Thymus (tissue), 11 donors: Measurements from ENCODE around the gene MAPRE2. TPM values are rescaled to one million over a fixed set of nuclear protein-coding genes. Genes with fewer than 3 reads are reported as not detected.

ENCODE experiments used
- DNase-seq, 9 donors: peaks; one replicate each; pipeline ENCODE4 v3.0.0-alpha.2; 2013; ENCODE audit warnings: low spot score in 9 of 9, low read depth in 6 of 9, missing footprints in 1 of 9
- H3K27ac ChIP-seq, 2 donors: one replicate each; pipeline ENCODE4 v1.5.1; 2013; ENCODE audit warnings: control low read depth in 1 of 2, low read depth in 1 of 2, low read length in 1 of 2, mild to moderate bottlenecking in 1 of 2, moderate library complexity in 1 of 2
- H3K27me3 ChIP-seq, 2 donors: one replicate each; pipeline ENCODE4 v1.5.1; 2013; ENCODE audit warnings: low read length in 1 of 2; ENCODE audit not compliant: control insufficient read depth in 2 of 2, insufficient read depth in 1 of 2
- H3K36me3 ChIP-seq, 2 donors: one replicate each; pipeline ENCODE4 v1.5.1; 2013; ENCODE audit warnings: low read length in 1 of 2, mild to moderate bottlenecking in 1 of 2, moderate library complexity in 1 of 2; ENCODE audit not compliant: control insufficient read depth in 2 of 2, insufficient read depth in 2 of 2
- H3K4me1 ChIP-seq, 2 donors: one replicate each; pipeline ENCODE4 v1.5.1; 2013; ENCODE audit warnings: low read length in 2 of 2; ENCODE audit not compliant: control insufficient read depth in 2 of 2, insufficient read depth in 2 of 2
- H3K4me3 ChIP-seq, 2 donors: one replicate each; pipeline ENCODE4 v1.5.1; 2013; ENCODE audit warnings: low read length in 2 of 2, control low read depth in 1 of 2, mild to moderate bottlenecking in 1 of 2
- H3K9me3 ChIP-seq, 2 donors: one replicate each; pipeline ENCODE4 v1.5.1; 2013; ENCODE audit warnings: low read length in 1 of 2, mild to moderate bottlenecking in 1 of 2; ENCODE audit not compliant: control insufficient read depth in 2 of 2, insufficient read depth in 1 of 2
- WGBS: extraction: QIAGEN DNeasy Blood & Tissue Kit; methylation state at CpG from one replicate; pipeline ENCODE4 v1.1.7; 2013; 5-methylcytosine and 5-hydroxymethylcytosine counted together
- polyA plus RNA-seq: library from polyadenylated mRNA; stranded (reverse); fragments of 200-250 nt; gene quantifications from one replicate; pipeline ENCODE4 v1.2.3, GENCODE V29; 2013
- total RNA-seq: library from RNA; stranded (reverse); fragments of 120-200 nt; gene quantifications from one replicate; pipeline ENCODE4 v1.2.4, GENCODE V29; 2013
- donor health status: healthy.

The MAPRE2 gene
- total and polyA plus RNA-seq, 2 donors = 41.2 to 55.2 TPM

DNA sequence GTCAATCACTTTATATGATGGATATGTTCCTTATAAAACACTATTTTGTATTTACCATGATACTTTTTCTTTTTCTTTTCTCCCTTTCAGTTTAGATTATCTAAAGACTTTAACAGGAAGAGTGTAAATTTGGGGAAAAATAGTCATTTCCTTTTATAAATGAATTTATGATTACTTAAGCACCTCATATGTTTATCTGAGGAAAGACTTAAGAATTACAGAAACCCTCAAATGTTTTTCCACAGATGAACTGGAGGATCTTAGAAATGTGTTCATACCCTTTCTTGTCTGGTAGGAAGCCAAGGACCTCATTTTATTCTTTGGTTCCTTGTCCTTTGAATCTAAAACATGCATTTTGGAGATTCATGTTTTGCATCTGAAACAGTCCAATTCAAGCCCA is 36.7 kb downstream of the MAPRE2 start:
- Histone ChIP-seq H3K36me3 (peaks cover 22 to 24% of the 10 kb centered on the region in 2 donors), H3K9me3 (no peaks in the 10 kb centered on the region), H3K27ac (no peak overlapping the region), H3K4me1 (no peaks in the 10 kb centered on the region), H3K27me3 (no peaks in the 10 kb centered on the region), H3K4me3 (no peak overlapping the region)
- no peak for DNase-seq

DNA sequence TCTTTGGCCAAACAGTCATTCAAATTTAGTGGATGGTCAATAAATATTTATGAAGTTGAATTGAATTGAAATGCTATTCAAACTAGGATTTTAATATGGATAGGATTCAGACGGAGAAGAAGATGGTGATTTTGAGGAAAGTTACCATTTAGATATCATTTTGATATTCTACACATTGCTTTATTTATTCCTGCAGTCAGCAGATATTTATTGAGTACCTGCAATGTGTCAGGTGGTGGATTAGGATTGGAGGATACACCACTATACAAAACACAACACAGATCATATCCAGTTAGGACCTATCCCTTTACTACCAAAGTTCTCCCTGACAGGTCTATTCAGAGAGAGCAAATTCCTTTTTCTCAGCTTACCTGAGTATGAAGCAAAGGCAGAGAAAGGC is 38.8 kb downstream of the MAPRE2 start:
- H3K9me3 ChIP-seq = no peaks in the 10 kb centered on the region
- WGBS = 96% methylated on average over 1 of the region's 1 CpG

DNA sequence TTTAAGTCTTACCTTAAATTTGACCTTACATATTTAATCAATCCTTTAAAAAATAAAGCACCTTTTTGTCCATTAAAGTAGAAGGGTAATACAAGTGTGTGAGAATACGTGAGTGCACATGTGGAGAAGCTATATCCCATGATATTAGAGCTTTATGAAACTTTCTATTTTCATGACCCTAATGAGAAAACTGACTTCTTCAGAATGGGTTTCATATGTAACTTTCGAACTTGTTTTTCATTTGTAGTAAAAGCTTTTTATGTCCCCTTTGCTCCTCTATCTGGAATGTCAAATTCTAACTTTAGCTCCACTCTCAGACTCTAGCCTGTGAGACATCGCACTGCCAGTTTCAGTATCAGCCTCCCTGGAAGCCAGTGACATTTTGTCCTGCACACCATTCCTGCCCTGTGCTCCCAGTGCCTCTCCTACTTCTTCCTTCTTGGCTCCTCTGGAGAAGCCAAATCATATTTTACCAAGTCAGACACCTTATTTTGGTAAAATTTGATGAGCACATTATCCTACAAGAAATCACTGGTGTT is 42.0 kb downstream of the MAPRE2 start:
- H3K36me3 ChIP-seq = peaks cover 15 to 16% of the 10 kb centered on the region in 2 donors
- no peaks in the 10 kb centered on the region for H3K9me3 ChIP-seq
- DNase-seq = no peak
- WGBS = 97% methylated on average over 3 of the region's 3 CpGs
- H3K27me3 ChIP-seq = no peaks in the 10 kb centered on the region
- H3K4me1 ChIP-seq = no peaks in the 10 kb centered on the region
- H3K4me3 ChIP-seq = no peak overlapping the region
- H3K27ac ChIP-seq = no peak overlapping the region

More for the DNA sequence above, 38.8 kb downstream of the MAPRE2 start:
- peaks cover 16 to 17% of the 10 kb centered on the region in 2 donors for H3K36me3 ChIP-seq
- H3K4me1 ChIP-seq = no peaks in the 10 kb centered on the region
- no peak overlapping the region for H3K27ac ChIP-seq
- H3K4me3 ChIP-seq = no peak overlapping the region
- no peaks in the 10 kb centered on the region for H3K27me3 ChIP-seq
- no peak for DNase-seq

DNA sequence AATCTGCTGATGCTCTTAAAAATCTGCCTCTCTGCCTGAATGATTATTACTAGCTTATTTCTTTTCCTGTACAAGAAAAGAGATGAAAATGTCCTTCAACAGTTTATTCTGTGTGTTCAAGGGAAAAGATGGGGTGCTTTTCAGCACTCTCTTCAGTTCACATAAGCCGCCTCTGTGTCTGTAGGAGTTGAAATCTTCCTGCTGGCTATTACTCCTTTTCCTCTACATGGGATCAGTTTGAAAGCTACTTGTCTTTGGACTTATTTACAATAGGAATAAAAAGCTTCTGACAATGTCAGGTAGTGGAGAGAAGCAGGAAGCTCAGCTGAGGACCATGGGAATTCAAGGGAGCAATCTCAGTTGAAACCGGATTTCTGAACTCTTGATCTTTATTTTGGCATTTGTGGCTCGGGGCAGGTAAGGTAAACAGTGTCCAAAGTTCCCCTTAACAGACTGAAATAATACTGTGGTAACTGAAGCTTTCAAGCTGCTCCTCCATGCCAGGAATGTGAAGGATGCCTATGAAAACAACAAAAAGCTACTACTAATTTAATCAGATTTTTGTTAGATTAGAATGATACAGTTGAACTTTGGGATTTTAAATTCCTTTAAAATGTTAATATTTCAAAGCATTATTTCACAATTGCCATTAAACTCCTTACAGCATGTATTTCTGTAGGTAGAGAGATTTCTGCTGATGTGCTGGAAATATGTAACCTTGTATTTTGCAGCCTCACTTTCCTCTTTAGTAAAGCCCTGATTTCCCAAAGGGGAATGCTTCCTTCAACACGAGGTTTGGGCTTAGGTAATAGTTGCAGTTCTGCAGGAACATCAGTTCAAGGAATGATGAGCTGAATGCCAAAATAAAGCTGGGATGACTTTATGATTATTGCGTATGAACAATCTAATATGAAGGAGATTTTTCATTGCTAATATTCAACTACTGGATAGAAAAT is 43.6 kb downstream of the MAPRE2 start:
- Histone ChIP-seq H3K27me3 (no peaks in the 10 kb centered on the region), H3K4me1 (no peaks in the 10 kb centered on the region), H3K36me3 (peaks cover 5 to 8% of the 10 kb centered on the region in 2 donors), H3K9me3 (no peaks in the 10 kb centered on the region), H3K4me3 (no peak overlapping the region), H3K27ac (no peak overlapping the region)
- WGBS = 94% methylated on average over 5 of the region's 5 CpGs
- no peak for DNase-seq

DNA sequence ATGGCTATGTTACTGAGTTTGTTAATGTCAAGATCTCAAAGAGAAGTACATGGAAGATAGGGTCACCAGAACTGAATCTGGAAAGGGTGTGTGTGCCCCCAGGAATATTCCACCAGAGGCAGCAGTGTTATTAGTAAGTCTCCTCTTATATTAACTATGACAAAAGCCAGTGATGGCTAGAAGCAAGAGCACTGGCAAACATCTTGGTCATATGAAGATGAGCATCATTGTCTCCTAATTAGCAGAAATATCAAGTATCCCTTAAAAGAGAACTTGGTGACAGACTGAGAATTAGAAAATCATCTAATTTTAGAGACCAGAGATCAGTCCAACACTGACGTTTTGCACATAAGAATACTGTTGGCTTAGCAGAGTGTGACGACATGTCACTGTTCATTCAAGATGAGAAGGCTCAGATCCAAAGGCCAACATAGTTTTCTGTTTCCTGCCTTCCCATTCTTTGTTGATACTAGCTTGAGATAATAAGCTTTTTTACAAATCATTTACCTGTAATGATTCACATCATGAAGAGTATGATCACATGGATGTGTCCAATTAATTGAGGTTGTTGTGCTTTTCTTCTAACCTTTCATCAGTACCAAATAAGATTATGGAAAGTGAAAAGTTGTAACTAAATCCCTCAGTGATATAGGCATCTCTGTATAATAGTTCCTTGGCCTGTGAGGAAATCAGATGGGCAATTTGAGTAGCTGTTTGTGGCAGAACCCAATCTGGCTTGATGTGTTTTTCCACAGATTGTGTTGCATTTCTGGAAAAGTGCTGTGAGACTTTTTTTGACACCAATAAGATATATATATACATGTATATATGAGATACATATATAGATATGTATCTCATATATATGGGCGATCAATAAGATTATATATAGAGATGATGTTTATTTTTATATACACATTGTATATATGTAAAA is 44.5 kb downstream of the MAPRE2 start:
- DNase-seq = no peak
- Histone ChIP-seq H3K27me3 (no peaks in the 10 kb centered on the region), H3K4me3 (no peak overlapping the region), H3K4me1 (no peaks in the 10 kb centered on the region), H3K36me3 (peaks cover 2 to 5% of the 10 kb centered on the region in 2 donors), H3K27ac (no peak overlapping the region), H3K9me3 (no peaks in the 10 kb centered on the region)
- WGBS = 96% methylated on average over 3 of the region's 3 CpGs

DNA sequence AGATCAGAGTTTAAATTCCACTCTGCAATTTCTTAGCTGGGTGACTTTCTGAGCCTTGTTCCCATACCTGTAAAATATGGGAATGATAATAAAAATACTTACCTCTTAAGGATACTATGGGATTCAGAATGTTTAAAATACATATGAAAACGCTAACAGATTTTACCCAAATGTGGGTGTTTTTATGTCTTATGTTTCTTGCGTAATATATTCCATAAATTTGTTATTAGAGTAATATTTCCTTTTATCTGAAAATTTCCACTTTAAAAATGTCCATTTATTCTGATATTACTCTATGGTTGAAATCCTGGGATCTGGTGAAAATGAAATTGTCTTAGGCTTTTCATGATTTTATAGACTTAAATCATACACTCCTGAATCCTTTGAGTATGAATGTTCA is 45.5 kb downstream of the MAPRE2 start:
- 96% methylated on average over 2 of the region's 2 CpGs for WGBS
- no peak overlapping the region for H3K27ac ChIP-seq

DNA sequence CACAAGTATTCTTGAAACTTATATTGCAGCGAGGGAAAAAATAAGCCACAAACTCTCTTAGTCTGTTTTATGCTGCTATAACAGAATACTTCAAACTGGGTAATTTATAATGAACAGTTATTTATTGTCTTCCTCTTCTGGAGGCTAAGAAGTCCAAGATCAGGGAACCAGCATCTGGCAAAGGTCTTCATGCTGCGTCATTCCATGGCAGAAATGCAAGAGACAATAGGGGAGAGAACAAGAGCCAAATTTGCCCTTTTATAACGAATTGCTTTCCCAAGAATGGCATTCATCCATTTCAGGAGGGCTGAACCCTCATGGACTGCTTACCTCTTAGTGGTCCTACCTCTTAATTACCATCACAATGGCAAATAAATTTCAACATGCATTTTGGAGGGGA is 46.5 kb downstream of the MAPRE2 start:
- no peaks in the 10 kb centered on the region for H3K27me3 ChIP-seq
- DNase-seq = no peak
- peaks cover 0 to 2% of the 10 kb centered on the region in 2 donors for H3K36me3 ChIP-seq
- H3K4me3 ChIP-seq = no peak overlapping the region
- H3K9me3 ChIP-seq = no peaks in the 10 kb centered on the region
- H3K27ac ChIP-seq = no peak overlapping the region
- no peaks in the 10 kb centered on the region for H3K4me1 ChIP-seq
- whole genome bisulfite sequencing = 94% methylated on average over 3 of the region's 3 CpGs

More for the DNA sequence above, 45.5 kb downstream of the MAPRE2 start:
- no peaks in the 10 kb centered on the region for H3K4me1 ChIP-seq
- H3K36me3 ChIP-seq = peaks cover 0 to 2% of the 10 kb centered on the region in 2 donors
- no peaks in the 10 kb centered on the region for H3K27me3 ChIP-seq
- H3K4me3 ChIP-seq = no peak overlapping the region
- no peak for DNase-seq
- no peaks in the 10 kb centered on the region for H3K9me3 ChIP-seq

DNA sequence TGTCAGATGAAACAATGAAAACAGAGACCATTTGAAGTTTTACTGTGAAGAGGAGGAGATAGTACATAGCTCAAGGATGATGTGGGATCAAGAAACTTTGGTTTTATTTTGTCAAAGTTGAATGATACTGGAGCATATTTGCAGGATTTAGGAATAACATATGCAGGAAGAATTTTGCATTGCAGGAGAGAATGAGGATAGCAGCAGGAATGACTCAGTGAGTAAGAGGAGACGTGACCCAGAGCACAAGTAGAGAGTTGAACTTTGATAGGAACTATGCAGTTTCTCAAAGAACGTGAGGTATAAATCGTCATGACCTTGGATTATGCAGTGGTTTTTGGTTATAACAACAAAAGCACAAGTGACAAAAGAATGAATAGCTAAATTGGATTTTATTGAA is 47.7 kb downstream of the MAPRE2 start:
- H3K27me3 ChIP-seq = no peaks in the 10 kb centered on the region
- DNase-seq = no peak
- H3K36me3 ChIP-seq = peaks cover 0 to 2% of the 10 kb centered on the region in 2 donors
- no peaks in the 10 kb centered on the region for H3K4me1 ChIP-seq
- no peak overlapping the region for H3K4me3 ChIP-seq
- H3K9me3 ChIP-seq = no peaks in the 10 kb centered on the region
- 99% methylated on average over 3 of the region's 3 CpGs for WGBS
- no peak overlapping the region for H3K27ac ChIP-seq
